HepG2 (cell line): ENCODE measurements around the gene PLSCR1. TPM values are rescaled to one million over a fixed set of nuclear protein-coding genes. Genes with fewer than 3 reads are reported as not detected.

ENCODE experiments used
- ATAC-seq: fragments of 200-7000 bp; cut with Tn5 transposase; 3 replicates; pipeline ENCODE4 v1.9.1; 2020; ENCODE audit warnings: mild to moderate bottlenecking, moderate library complexity
- BruUV-seq: library from RNA; stranded (reverse); fragments of 400-500 nt; replicated peaks from 2 replicates; lab custom pipeline; 2021; lab: Mats Ljungman, UMichigan
- CTCF ChIA-PET: fragments of 300-600 bp; formaldehyde crosslinking; extraction: SDS; loops from one replicate; lab custom pipeline; 2021; ENCODE audit warnings: low total read pairs, inconsistent platforms, low intra/inter-chr PET ratio; lab: Yijun Ruan, JAX
- POLR2A ChIA-PET: fragments of 350-600 bp; sonication (Branson Sonifier 250); formaldehyde crosslinking; loops from one replicate; lab custom pipeline; 2020; ENCODE audit warnings: antibody characterized with exemption, inconsistent platforms; lab: Yijun Ruan, JAX
- DNase-seq: peaks from one replicate; pipeline ENCODE4 v3.0.0-alpha.2; 2015; ENCODE audit warnings: low spot score
- FAIRE-seq: peaks from 3 replicates; lab custom pipeline; 2011; peaks lifted over from hg19 to GRCh38; lab: Jason Lieb, UNC
- H2AFZ ChIP-seq: one replicate; pipeline ENCODE4 v1.6.1; 2011; ENCODE audit warnings: low read length, inconsistent platforms
- H3K27ac ChIP-seq: fragments of 300-600 bp; 3 replicates; pipeline ENCODE4 v1.8.0; 2011; ENCODE audit warnings: mixed run types, mild to moderate bottlenecking, mixed read lengths, low read length, inconsistent platforms; ENCODE audit not compliant: insufficient read depth; ENCODE audit errors: extremely low read length
- H3K27me3 ChIP-seq, 2 experiments: fragments of 200-600 bp in 1 of 2; 2 replicates in 1 of 2; 3 replicates in 1 of 2; pipeline versions ENCODE4 v1.6.0 to v1.8.0; 2011; ENCODE audit warnings: low read length in 2 of 2, mild to moderate bottlenecking in 2 of 2, moderate library complexity in 2 of 2, inconsistent platforms in 1 of 2; ENCODE audit not compliant: insufficient read depth in 2 of 2, control insufficient read depth in 1 of 2
- H3K36me3 ChIP-seq, 2 experiments: fragments of 200-600 bp in 1 of 2; replicated peaks in 1 of 2; 2 replicates in 1 of 2; 3 replicates in 1 of 2; pipeline versions ENCODE4 v1.5.1 to v1.8.0; 2011; ENCODE audit warnings: low read length in 2 of 2, inconsistent platforms in 1 of 2; ENCODE audit not compliant: insufficient read depth in 2 of 2, control insufficient read depth in 1 of 2
- H3K4me1 ChIP-seq: 2 replicates; pipeline ENCODE4 v1.5.1; 2012; ENCODE audit warnings: low read length, inconsistent platforms; ENCODE audit not compliant: insufficient read depth
- H3K4me2 ChIP-seq: 2 replicates; pipeline ENCODE4 v1.6.0; 2011; ENCODE audit warnings: low read depth, low read length, inconsistent platforms
- H3K4me3 ChIP-seq, 3 experiments: fragments of 200-600 bp in 1 of 3; sonication (generic), shearing (Covaris generic) in 1 of 3; replicated peaks in 1 of 3; 2 replicates each; pipeline ENCODE4 v1.5.1; 2011 to 2016; ENCODE audit warnings: low read length in 3 of 3, inconsistent platforms in 2 of 3, low read depth in 2 of 3, mild to moderate bottlenecking in 2 of 3, control low read depth in 1 of 3, mixed read lengths in 1 of 3; ENCODE audit not compliant: insufficient read depth in 1 of 3
- H3K79me2 ChIP-seq: one replicate; pipeline ENCODE4 v1.6.1; 2011; ENCODE audit warnings: low read length, inconsistent platforms; ENCODE audit not compliant: insufficient read depth
- H3K9ac ChIP-seq: 2 replicates; pipeline ENCODE4 v1.6.0; 2011; ENCODE audit warnings: mild to moderate bottlenecking, low read depth, low read length, inconsistent platforms; ENCODE audit not compliant: insufficient read depth
- H3K9me3 ChIP-seq: 2 replicates; pipeline ENCODE4 v1.5.1; 2012; ENCODE audit warnings: mild to moderate bottlenecking, low read length
- H4K20me1 ChIP-seq: 2 replicates; pipeline ENCODE4 v1.6.0; 2011; ENCODE audit warnings: inconsistent platforms, mild to moderate bottlenecking, low read length, moderate library complexity; ENCODE audit not compliant: insufficient read depth
- BRD4 ChIP-seq: sonication (generic); formaldehyde crosslinking; IDR thresholded peaks from 2 replicates; pipeline ENCODE4 v1.4.0; 2020; ENCODE audit warnings: missing genetic modification reagents
- DR1 ChIP-seq: sonication (generic); formaldehyde crosslinking; IDR thresholded peaks from 2 replicates; pipeline ENCODE4 v1.8.0; 2021; ENCODE audit warnings: mild to moderate bottlenecking, missing genetic modification reagents, inconsistent platforms
- HMG20A ChIP-seq: IDR thresholded peaks from 2 replicates; pipeline ENCODE4 v1.6.1; 2016; ENCODE audit warnings: borderline replicate concordance
- JDP2 ChIP-seq: sonication (generic); formaldehyde crosslinking; IDR thresholded peaks from 2 replicates; pipeline ENCODE4 v1.8.1; 2022; ENCODE audit warnings: missing genetic modification reagents, borderline replicate concordance
- MBNL3 ChIP-seq: fragments of 250-450 bp; sonication (Bioruptor Pico); conservative IDR thresholded peaks from 2 replicates; pipeline ENCODE4 v1.8.0; 2022; ENCODE audit warnings: mild to moderate bottlenecking, inconsistent platforms
- NFE2L1 ChIP-seq: sonication (generic); formaldehyde crosslinking; IDR thresholded peaks from 2 replicates; pipeline ENCODE4 v1.4.0; 2020; ENCODE audit warnings: missing genetic modification reagents, mild to moderate bottlenecking, borderline replicate concordance
- RXRA ChIP-seq: sonication (generic); formaldehyde crosslinking; IDR thresholded peaks from 2 replicates; pipeline ENCODE4 v1.5.1; 2020; ENCODE audit warnings: missing genetic modification reagents
- SATB2 ChIP-seq: sonication (generic); formaldehyde crosslinking; IDR thresholded peaks from 2 replicates; pipeline ENCODE4 v1.5.0; 2020; ENCODE audit warnings: missing genetic modification reagents
- SMARCE1 ChIP-seq: fragments of 450-650 bp; IDR thresholded peaks from 2 replicates; pipeline ENCODE4 v1.6.1; 2017; ENCODE audit warnings: borderline replicate concordance
- TRIM24 ChIP-seq: sonication (generic); formaldehyde crosslinking; IDR thresholded peaks from 2 replicates; pipeline ENCODE4 v1.8.0; 2022; ENCODE audit warnings: mild to moderate bottlenecking, missing genetic modification reagents
- ZFX ChIP-seq: sonication (generic); formaldehyde crosslinking; IDR thresholded peaks from 2 replicates; pipeline ENCODE4 v1.4.0; 2020; ENCODE audit warnings: mild to moderate bottlenecking, low read depth, missing genetic modification reagents, moderate library complexity
- ZNF24 ChIP-seq: fragments of 450-650 bp; IDR thresholded peaks from 2 replicates; pipeline ENCODE4 v1.6.1; 2017; ENCODE audit warnings: antibody characterized with exemption, mild to moderate bottlenecking
- ZNF430 ChIP-seq: sonication (generic); formaldehyde crosslinking; IDR thresholded peaks from 2 replicates; pipeline ENCODE4 v1.9.0; 2021; ENCODE audit warnings: mild to moderate bottlenecking, missing genetic modification reagents
- ZNF547 ChIP-seq: sonication (generic); formaldehyde crosslinking; IDR thresholded peaks from 2 replicates; pipeline ENCODE4 v1.5.1; 2020; ENCODE audit warnings: mild to moderate bottlenecking, missing genetic modification reagents
- ZNF557 ChIP-seq: sonication (generic); formaldehyde crosslinking; IDR thresholded peaks from 2 replicates; pipeline ENCODE4 v1.4.0; 2020; ENCODE audit warnings: missing genetic modification reagents
- ZNF790 ChIP-seq: sonication (generic); formaldehyde crosslinking; IDR thresholded peaks from 2 replicates; pipeline ENCODE4 v1.8.0; 2022; ENCODE audit warnings: missing genetic modification reagents, mild to moderate bottlenecking, borderline replicate concordance
- ZNF879 ChIP-seq: sonication (generic); formaldehyde crosslinking; IDR thresholded peaks from 2 replicates; pipeline ENCODE4 v1.8.1; 2023; ENCODE audit warnings: missing genetic modification reagents
- WGBS: methylation state at CpG from one replicate; pipeline ENCODE4 v1.1.6; 2017; ENCODE audit warnings: low lambda C conversion rate; 5-methylcytosine and 5-hydroxymethylcytosine counted together
- in situ Hi-C: cut with HindIII; loops from 2 replicates; pipeline ENCODE4 v1.10.0; 2017; ENCODE audit warnings: low pct_unique_long_range_greater_than_20kb; ENCODE audit not compliant: extremely low pct_ligation_motif_present
- intact Hi-C: fragments of 100-400 bp; cut with micrococcal nuclease; formaldehyde crosslinking; loops from one replicate; pipeline ENCODE4 v1.10.0; 2022; ENCODE audit not compliant: unreplicated experiment
- polyA plus RNA-seq, 8 experiments: library from polyadenylated mRNA; depleted of rRNA in 3 of 8; stranded (reverse) in 7 of 8; unstranded in 1 of 8; fragments of >200 nt; fragmentation: Illumina TruSeq in 4 of 8; extraction: Trizol in 4 of 8; gene quantifications; 2 replicates each; pipeline versions ENCODE4 v1.2.1 to v1.2.3, GENCODE V29; 2011 to 2016; ENCODE audit warnings: low read depth in 4 of 8, missing spikeins in 1 of 8, mixed read lengths in 1 of 8; ENCODE audit not compliant: insufficient read depth in 1 of 8
- total RNA-seq, 5 experiments: library from RNA; depleted of rRNA; stranded (reverse); fragments of >200 nt; fragmentation: Illumina TruSeq; extraction: Trizol; gene quantifications; 2 replicates each; pipeline ENCODE4 v1.2.3, GENCODE V29; 2016; ENCODE audit warnings: low read depth in 1 of 5
- TF ChIP-seq, protein P1 (sequence below): sonication (generic); formaldehyde crosslinking; IDR thresholded peaks from 2 replicates; pipeline ENCODE4 v1.4.0; 2020; ENCODE audit warnings: missing genetic modification reagents

Gene PLSCR1
- total and polyA plus RNA-seq, 2 of the 13 experiments (the other 11 are each of a cell fraction or from before 2014, with no cell fraction given), result 33.8 to 34.1 TPM

- Histone ChIP-seq H3K9me3 (no peaks in the 10 kb centered on the region), H3K4me1 (no peaks in the 10 kb centered on the region), H3K4me3 (no peak overlapping the region), H3K36me3 (no peaks in the 10 kb centered on the region), H3K4me2 (no peak overlapping the region), H3K27ac (no peak overlapping the region), H3K27me3 (0 out of 5 replicates have a peak, but pooled peaks cover 0 to 3% of the 10 kb centered on the region in 2 experiments), H2AFZ (no peak overlapping the region), H3K79me2 (no peaks in the 10 kb centered on the region), H3K9ac (no peak overlapping the region), H4K20me1 (no peaks in the 10 kb centered on the region)
- WGBS, result 0% methylated on average over 3 of the region's 3 CpGs
- CTCF ChIA-PET, result no interaction called here
- in situ Hi-C loops (no loop called here), intact Hi-C loops (no loop called here)
- POLR2A ChIA-PET, result no interaction called here
- ATAC-seq, result no peak
- no TSS peak for BruUV-seq
- no peak for DNase-seq
- TF ChIP-seq SMARCE1, result no peak
- TF ChIP-seq ZNF557 (CRISPR knock-in tag), result no peak
- TF ChIP-seq NFE2L1 (CRISPR knock-in tag), result no peak
- TF ChIP-seq ZNF547 (CRISPR knock-in tag), result no peak
- TF ChIP-seq MBNL3 (CRISPR knock-in tag), result no peak
- no peak for TF ChIP-seq HMG20A
- TF ChIP-seq SATB2, result no peak
- FAIRE-seq, result no peak
Observed at GRCh38 chr3:146569314-146569713, 24.9 kb upstream of the PLSCR1 start.

- Histone ChIP-seq H3K79me2 (no peaks in the 10 kb centered on the region), H4K20me1 (no peaks in the 10 kb centered on the region), H3K27ac (no peak overlapping the region), H3K4me1 (no peaks in the 10 kb centered on the region), H3K9me3 (no peaks in the 10 kb centered on the region), H2AFZ (no peak overlapping the region), H3K4me3 (no peak overlapping the region), H3K4me2 (no peak overlapping the region), H3K9ac (no peak overlapping the region), H3K36me3 (no peaks in the 10 kb centered on the region), H3K27me3 (peaks cover 0 to 3% of the 10 kb centered on the region in 2 experiments; a peak in 1 of 5 replicates)
- ChIA-PET CTCF (no interaction called here), POLR2A (no interaction called here)
- in situ Hi-C loops (no loop called here), intact Hi-C loops (no loop called here)
- no peak for FAIRE-seq
- DNase-seq, result no peak
- ATAC-seq, result no peak
- BruUV-seq, result no TSS peak
- TF ChIP-seq ZNF879, result no peak
- TF ChIP-seq, protein P1, sequence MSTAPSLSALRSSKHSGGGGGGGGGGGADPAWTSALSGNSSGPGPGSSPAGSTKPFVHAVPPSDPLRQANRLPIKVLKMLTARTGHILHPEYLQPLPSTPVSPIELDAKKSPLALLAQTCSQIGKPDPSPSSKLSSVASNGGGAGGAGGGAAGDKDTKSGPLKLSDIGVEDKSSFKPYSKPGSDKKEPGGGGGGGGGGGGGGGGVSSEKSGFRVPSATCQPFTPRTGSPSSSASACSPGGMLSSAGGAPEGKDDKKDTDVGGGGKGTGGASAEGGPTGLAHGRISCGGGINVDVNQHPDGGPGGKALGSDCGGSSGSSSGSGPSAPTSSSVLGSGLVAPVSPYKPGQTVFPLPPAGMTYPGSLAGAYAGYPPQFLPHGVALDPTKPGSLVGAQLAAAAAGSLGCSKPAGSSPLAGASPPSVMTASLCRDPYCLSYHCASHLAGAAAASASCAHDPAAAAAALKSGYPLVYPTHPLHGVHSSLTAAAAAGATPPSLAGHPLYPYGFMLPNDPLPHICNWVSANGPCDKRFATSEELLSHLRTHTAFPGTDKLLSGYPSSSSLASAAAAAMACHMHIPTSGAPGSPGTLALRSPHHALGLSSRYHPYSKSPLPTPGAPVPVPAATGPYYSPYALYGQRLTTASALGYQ (CRISPR knock-in tag), result no peak
- TF ChIP-seq ZNF430, result no peak
- no peak for TF ChIP-seq ZNF790
- no peak for TF ChIP-seq RXRA (CRISPR knock-in tag)
- TF ChIP-seq ZFX (CRISPR knock-in tag), result no peak
- no peak for TF ChIP-seq BRD4
- no peak for TF ChIP-seq JDP2
- TF ChIP-seq ZNF24, result no peak
- TF ChIP-seq TRIM24, result no peak
- TF ChIP-seq DR1 (CRISPR knock-in tag), result no peak
Observed at GRCh38 chr3:146566138-146566537, 21.7 kb upstream of the PLSCR1 start.
